Astrocyte (in vitro differentiated cells and primary cell): ENCODE data around the gene CDK14. TPM values are rescaled to one million over a fixed set of nuclear protein-coding genes. Genes with fewer than 3 reads are reported as not detected.

Experiments
- DNase-seq: peaks from one replicate; pipeline ENCODE4 v3.0.0-alpha.2; 2010; ENCODE audit warnings: low read depth
- FAIRE-seq: peaks from 2 replicates; lab custom pipeline; 2011; peaks lifted over from hg19 to GRCh38; lab: Jason Lieb, UNC
- H2AFZ ChIP-seq: 2 replicates; pipeline ENCODE4 v1.6.0; 2012; ENCODE audit warnings: low read depth, low read length, inconsistent platforms
- H3K27ac ChIP-seq: 2 replicates; pipeline ENCODE4 v1.5.1; 2011; ENCODE audit warnings: low read depth, low read length, inconsistent platforms
- H3K27me3 ChIP-seq: 2 replicates; pipeline ENCODE4 v1.6.0; 2011; ENCODE audit warnings: low read length, inconsistent platforms; ENCODE audit not compliant: insufficient read depth
- H3K36me3 ChIP-seq: 2 replicates; pipeline ENCODE4 v1.5.1; 2011; ENCODE audit warnings: low read length, inconsistent platforms; ENCODE audit not compliant: insufficient read depth
- H3K4me1 ChIP-seq: 2 replicates; pipeline ENCODE4 v1.5.1; 2011; ENCODE audit warnings: low read length, inconsistent platforms; ENCODE audit not compliant: insufficient read depth
- H3K4me2 ChIP-seq: 2 replicates; pipeline ENCODE4 v1.6.0; 2012; ENCODE audit warnings: low read length, inconsistent platforms
- H3K4me3 ChIP-seq: 2 replicates; pipeline ENCODE4 v1.5.1; 2011; ENCODE audit warnings: low read depth, mild to moderate bottlenecking, low read length, inconsistent platforms; ENCODE audit not compliant: insufficient read depth
- H3K79me2 ChIP-seq: 2 replicates; pipeline ENCODE4 v1.6.0; 2012; ENCODE audit warnings: mild to moderate bottlenecking, low read length, inconsistent platforms; ENCODE audit not compliant: insufficient read depth
- H3K9ac ChIP-seq: 2 replicates; pipeline ENCODE4 v1.6.0; 2012; ENCODE audit warnings: mild to moderate bottlenecking, low read length, inconsistent platforms
- H3K9me3 ChIP-seq: 2 replicates; pipeline ENCODE4 v1.5.1; 2012; ENCODE audit warnings: low read depth, mild to moderate bottlenecking, low read length, inconsistent platforms; ENCODE audit not compliant: insufficient read depth
- H4K20me1 ChIP-seq: 2 replicates; pipeline ENCODE4 v1.6.0; 2012; ENCODE audit warnings: low read length, inconsistent platforms; ENCODE audit not compliant: insufficient read depth
- H3K27ac Mint-ChIP-seq: one replicate; pipeline ENCODE4 v1.8.0; 2021; ENCODE audit warnings: mild to moderate bottlenecking, mixed read lengths; ENCODE audit not compliant: unreplicated experiment
- H3K27me3 Mint-ChIP-seq: one replicate; pipeline ENCODE4 v1.8.0; 2021; ENCODE audit warnings: low read depth, mixed read lengths; ENCODE audit not compliant: unreplicated experiment
- H3K36me3 Mint-ChIP-seq: one replicate; pipeline ENCODE4 v1.8.0; 2021; ENCODE audit warnings: low read depth, mixed read lengths; ENCODE audit not compliant: unreplicated experiment
- H3K4me1 Mint-ChIP-seq: one replicate; pipeline ENCODE4 v1.8.0; 2021; ENCODE audit warnings: low read depth, mixed read lengths; ENCODE audit not compliant: unreplicated experiment
- H3K4me3 Mint-ChIP-seq: one replicate; pipeline ENCODE4 v1.8.0; 2021; ENCODE audit warnings: mild to moderate bottlenecking, moderate library complexity, mixed read lengths; ENCODE audit not compliant: unreplicated experiment
- H3K9me3 Mint-ChIP-seq: one replicate; pipeline ENCODE4 v1.8.0; 2021; ENCODE audit warnings: mild to moderate bottlenecking, mixed read lengths; ENCODE audit not compliant: unreplicated experiment
- CTCF ChIP-seq: IDR thresholded peaks from 2 replicates; pipeline ENCODE4 v1.5.1; 2011; ENCODE audit warnings: low read depth, mild to moderate bottlenecking, inconsistent platforms, low read length, moderate library complexity; ENCODE audit not compliant: insufficient read depth
- EZH2 ChIP-seq: IDR thresholded peaks from 2 replicates; pipeline ENCODE4 v1.6.1; 2012; ENCODE audit warnings: mild to moderate bottlenecking, low read length, inconsistent platforms; ENCODE audit not compliant: insufficient read depth
- total RNA-seq: library from RNA; stranded (reverse); gene quantifications from 2 replicates; pipeline ENCODE4 v1.2.1, GENCODE V29; 2021

CDK14 gene
- total RNA-seq, 1 donor from 2014 or later: 30.2 TPM

GRCh38 chr7:91041901-91042484 is 445.9 kb downstream of the CDK14 start:
- no peak overlapping the region for H2AFZ ChIP-seq
- H3K36me3 ChIP-seq: no peaks in the 10 kb centered on the region
- no peak for TF ChIP-seq CTCF
- TF ChIP-seq EZH2: no peak
- Mint-ChIP-seq H3K27ac (no peak overlapping the region), H3K9me3 (no peaks in the 10 kb centered on the region), H3K27me3 (no peaks in the 10 kb centered on the region), H3K36me3 (peaks cover 8% of the 10 kb centered on the region), H3K4me3 (no peak overlapping the region), H3K4me1 (peaks cover 7% of the 10 kb centered on the region)
- H3K4me2 ChIP-seq: no peak overlapping the region
- no peaks in the 10 kb centered on the region for H3K79me2 ChIP-seq
- H3K4me3 ChIP-seq: no peak overlapping the region
- H4K20me1 ChIP-seq: no peaks in the 10 kb centered on the region
- no peak overlapping the region for H3K9ac ChIP-seq
- H3K9me3 ChIP-seq: no peaks in the 10 kb centered on the region
- DNase-seq (peak; percentile 16), FAIRE-seq (no peak)
- no peaks in the 10 kb centered on the region for H3K27me3 ChIP-seq
- H3K4me1 ChIP-seq: no peaks in the 10 kb centered on the region
- no peak overlapping the region for H3K27ac ChIP-seq

- H3K27me3 ChIP-seq: no peaks in the 10 kb centered on the region
- H3K4me3 ChIP-seq: no peak overlapping the region
- no peak for DNase-seq
- H4K20me1 ChIP-seq: no peaks in the 10 kb centered on the region
- no peaks in the 10 kb centered on the region for H3K9me3 ChIP-seq
- Mint-ChIP-seq H3K36me3 (peaks cover 8% of the 10 kb centered on the region), H3K27ac (no peak overlapping the region), H3K9me3 (no peaks in the 10 kb centered on the region), H3K4me3 (no peak overlapping the region), H3K4me1 (peaks cover 12% of the 10 kb centered on the region), H3K27me3 (no peaks in the 10 kb centered on the region)
- TF ChIP-seq EZH2: no peak
- no peak for TF ChIP-seq CTCF
- no peaks in the 10 kb centered on the region for H3K36me3 ChIP-seq
- FAIRE-seq: no peak
- H3K27ac ChIP-seq: no peak overlapping the region
- no peaks in the 10 kb centered on the region for H3K79me2 ChIP-seq
- no peak overlapping the region for H3K9ac ChIP-seq
- no peaks in the 10 kb centered on the region for H3K4me1 ChIP-seq
- H3K4me2 ChIP-seq: no peak overlapping the region
- no peak overlapping the region for H2AFZ ChIP-seq
Observed at GRCh38 chr7:91043186-91043585, 447.1 kb downstream of the CDK14 start.

- no peak overlapping the region for H3K4me3 Mint-ChIP-seq
- H3K9me3 ChIP-seq: no peaks in the 10 kb centered on the region
- H3K79me2 ChIP-seq: no peaks in the 10 kb centered on the region
- no peak overlapping the region for H3K27ac ChIP-seq
- no peak overlapping the region for H3K9ac ChIP-seq
- H3K4me1 ChIP-seq: no peaks in the 10 kb centered on the region
- no peak for DNase-seq
- FAIRE-seq: no peak
- no peak overlapping the region for H3K27ac Mint-ChIP-seq
- peaks cover 12% of the 10 kb centered on the region for H3K4me1 Mint-ChIP-seq
- H3K36me3 ChIP-seq: no peaks in the 10 kb centered on the region
- no peaks in the 10 kb centered on the region for H3K27me3 ChIP-seq
- no peak overlapping the region for H3K4me2 ChIP-seq
- H3K9me3 Mint-ChIP-seq: no peaks in the 10 kb centered on the region
- H3K36me3 Mint-ChIP-seq: peaks cover 3% of the 10 kb centered on the region
- H4K20me1 ChIP-seq: no peaks in the 10 kb centered on the region
- no peak for TF ChIP-seq EZH2
- TF ChIP-seq CTCF: no peak
- H3K27me3 Mint-ChIP-seq: no peaks in the 10 kb centered on the region
- no peak overlapping the region for H3K4me3 ChIP-seq
- H2AFZ ChIP-seq: no peak overlapping the region
Observed at GRCh38 chr7:91043924-91044645, 448.0 kb downstream of the CDK14 start.
